ENCODE measurements around the gene HIVEP3.

- TF ChIP-seq CTCF (IDR thresholded peaks at IDR 0.05) (no peak), POLR2A (IDR thresholded peaks at IDR 0.05) (no peak), EP300 (IDR thresholded peaks at IDR 0.05) (no peak)
These were observed 393.7 kb downstream of the HIVEP3 start for GRCh38 chr1:41524676-41525675.

All from tibial nerve (tissue), 4 donors.